Right renal cortex interstitium (tissue), 3 donors: ENCODE results near the gene FAM227B. TPM values are rescaled to one million over a fixed set of nuclear protein-coding genes. Genes with fewer than 3 reads are reported as not detected.

Experiments
- DNase-seq, 3 donors: peaks; one replicate each; pipeline ENCODE4 v3.0.0-alpha.2; 2013; ENCODE audit warnings: low read depth in 3 of 3, low spot score in 2 of 3
- polyA plus RNA-seq, 3 donors: library from polyadenylated mRNA; unstranded; fragments of 120-200 nt; gene quantifications; one replicate each; pipeline ENCODE4 v1.2.1, GENCODE V29; 2013; ENCODE audit not compliant: insufficient read length in 3 of 3

The FAM227B gene
- polyA plus RNA-seq, 3 donors = 16.1 to 18.5 (median 16.4) TPM

- no peak for DNase-seq
Observed at GRCh38 chr15:49309889-49310288, 310.7 kb downstream of the FAM227B start.

GRCh38 chr15:49308686-49309085, 311.9 kb downstream of the FAM227B start:
- DNase-seq = no peak

GRCh38 chr15:49306551-49306950, 314.1 kb downstream of the FAM227B start:
- no peak for DNase-seq

GRCh38 chr15:49303003-49303402, 317.6 kb downstream of the FAM227B start:
- no peak for DNase-seq

GRCh38 chr15:49301562-49301961, 319.1 kb downstream of the FAM227B start:
- no peak for DNase-seq

GRCh38 chr15:49300856-49301255, 319.8 kb downstream of the FAM227B start:
- no peak for DNase-seq

- no peak for DNase-seq
Observed at GRCh38 chr15:49297584-49297983, 323.0 kb downstream of the FAM227B start.

- DNase-seq = no peak
Observed at GRCh38 chr15:49296258-49296657, 324.4 kb downstream of the FAM227B start.

- DNase-seq = no peak
Observed at GRCh38 chr15:49293941-49294340, 326.7 kb downstream of the FAM227B start.

- DNase-seq = peak in 1 of 3 donors; percentile 13
Observed at GRCh38 chr15:49290191-49290590, 330.4 kb downstream of the FAM227B start.

GRCh38 chr15:49288391-49288790, 332.2 kb downstream of the FAM227B start:
- no peak for DNase-seq

GRCh38 chr15:49287481-49287880, 333.1 kb downstream of the FAM227B start:
- DNase-seq = no peak

GRCh38 chr15:49286649-49287404, 333.8 kb downstream of the FAM227B start:
- no peak for DNase-seq

- DNase-seq = no peak
Observed at GRCh38 chr15:49282366-49282765, 338.3 kb downstream of the FAM227B start.

GRCh38 chr15:49279521-49280456, 340.8 kb downstream of the FAM227B start:
- DNase-seq = no peak

GRCh38 chr15:49278751-49279150, 341.9 kb downstream of the FAM227B start:
- no peak for DNase-seq

Other genes starting within 250 kb of the FAM227B start
- gene FGF7, start 197.6 kb downstream of the FAM227B start, polyA plus RNA-seq = 10 to 100 TPM; 15.3 to 32.7 (median 31.2) TPM
- 10 to 100 TPM; 42.3 to 43.1 (median 42.4) TPM for gene DTWD1, start 230 bp upstream of the FAM227B start, polyA plus RNA-seq